Measurements from ENCODE around the gene ECEL1.
"Not testable (repeated sequence)": the region's sequence is repeated elsewhere in the genome, so short reads cannot be mapped to it uniquely, and the experiment has no call there.

Gene ECEL1

GRCh38 chr2:232458051-232458660 lies 29.5 kb downstream of the ECEL1 start:
- DNase-seq: no peak

- no peak for DNase-seq
These were observed 30.3 kb downstream of the ECEL1 start for GRCh38 chr2:232457121-232458011.

GRCh38 chr2:232456296-232457120 lies 31.1 kb downstream of the ECEL1 start:
- no peak for DNase-seq

- no peak for DNase-seq
These were observed 32.0 kb downstream of the ECEL1 start, which contains the start of gene ALPI for GRCh38 chr2:232455426-232456255. Gene ALPI, plus strand, starts transcription at chr2:232456153. Its CDS starts 47 bp downstream, at chr2:232456200.

- DNase-seq: no peak
These were observed 33.0 kb downstream of the ECEL1 start for GRCh38 chr2:232454630-232455029.

- DNase-seq: not testable (repeated sequence)
These were observed 36.0 kb downstream of the ECEL1 start for GRCh38 chr2:232451645-232452044.

- no peak for DNase-seq
These were observed 37.7 kb downstream of the ECEL1 start for GRCh38 chr2:232449964-232450363.

- DNase-seq: no peak
These were observed 39.3 kb downstream of the ECEL1 start for GRCh38 chr2:232448304-232448690.

- no peak for DNase-seq
These were observed 39.9 kb downstream of the ECEL1 start for GRCh38 chr2:232447638-232448303.

GRCh38 chr2:232447091-232447620 lies 40.5 kb downstream of the ECEL1 start:
- no peak for DNase-seq

- DNase-seq: not testable (repeated sequence)
These were observed 41.3 kb downstream of the ECEL1 start for GRCh38 chr2:232446266-232446777.

- not testable (repeated sequence) for DNase-seq
These were observed 42.3 kb downstream of the ECEL1 start for GRCh38 chr2:232445149-232445885.

- no peak for DNase-seq
These were observed 43.1 kb downstream of the ECEL1 start for GRCh38 chr2:232444409-232445148.

- DNase-seq: not testable (repeated sequence)
These were observed 43.8 kb downstream of the ECEL1 start for GRCh38 chr2:232443669-232444408.

- not testable (repeated sequence) for DNase-seq
These were observed 44.6 kb downstream of the ECEL1 start for GRCh38 chr2:232443047-232443446.

- not testable (repeated sequence) for DNase-seq
These were observed 45.2 kb downstream of the ECEL1 start for GRCh38 chr2:232442431-232442830.

- not testable (repeated sequence) for DNase-seq
These were observed 45.7 kb downstream of the ECEL1 start for GRCh38 chr2:232441922-232442321.

GRCh38 chr2:232441147-232441651 lies 46.4 kb downstream of the ECEL1 start:
- DNase-seq: no peak
